H1 (cell line): ENCODE measurements around the gene PPP1R13B. TPM values are rescaled to one million over a fixed set of nuclear protein-coding genes. Genes with fewer than 3 reads are reported as not detected.

Experiments used
- CREB1 ChIP-seq: IDR thresholded peaks from 2 replicates; pipeline ENCODE4 v1.6.1; 2012; ENCODE audit warnings: inconsistent platforms
- MAX ChIP-seq: IDR thresholded peaks from 2 replicates; pipeline ENCODE4 v1.6.1; 2012; ENCODE audit warnings: inconsistent platforms
- NRF1 ChIP-seq: IDR thresholded peaks from 2 replicates; pipeline ENCODE4 v1.6.1; 2011; ENCODE audit warnings: mild to moderate bottlenecking, low read depth, low read length, improper control_type of control experiment
- POU5F1 ChIP-seq: IDR thresholded peaks from 2 replicates; pipeline ENCODE4 v1.6.1; 2011; ENCODE audit warnings: low read depth, mild to moderate bottlenecking, low read length, moderate library complexity
- SRF ChIP-seq: IDR thresholded peaks from 2 replicates; pipeline ENCODE4 v1.6.1; 2011; ENCODE audit warnings: mild to moderate bottlenecking, low read depth, low read length, moderate library complexity
- SUZ12 ChIP-seq: fragments of 200-600 bp; sonication (generic); IDR thresholded peaks from 2 replicates; pipeline ENCODE4 v1.6.1; 2012; ENCODE audit warnings: mild to moderate bottlenecking, inconsistent platforms, low read length, moderate library complexity, mixed read lengths
- TAF7 ChIP-seq: optimal IDR thresholded peaks from 2 replicates; pipeline ENCODE3; 2011; ENCODE audit warnings: low read depth, mild to moderate bottlenecking, inconsistent platforms, low read length, moderate library complexity, borderline replicate concordance
- USF2 ChIP-seq: IDR thresholded peaks from 2 replicates; pipeline ENCODE4 v1.6.1; 2011; ENCODE audit warnings: low read length, improper control_type of control experiment
- polyA plus RNA-seq, 7 experiments: library from polyadenylated mRNA; depleted of rRNA in 3 of 7; stranded (reverse) in 5 of 7; unstranded in 2 of 7; fragments of >200 nt in 5 of 7; fragments of 200-250 nt in 2 of 7; gene quantifications; 1 replicate in 5 of 7; 2 replicates in 1 of 7; 4 replicates in 1 of 7; pipeline versions ENCODE4 v1.2.1 to v1.2.3, GENCODE V29; 2011 to 2013; ENCODE audit warnings: missing spikeins in 2 of 7, mixed read lengths in 2 of 7
- total RNA-seq: library from RNA; stranded (reverse); fragmentation: NEBNext Ultra II Directional; extraction: Animal tissue kit (Norgen Biotek cat#: 25700); gene quantifications from 2 replicates; pipeline ENCODE4 v1.2.1, GENCODE V29; 2021

PPP1R13B gene
- total and polyA plus RNA-seq, 2 of the 8 experiments (the other 6 are each of a cell fraction or from before 2014, with no cell fraction given) = 2.6 to 8.9 TPM

DNA sequence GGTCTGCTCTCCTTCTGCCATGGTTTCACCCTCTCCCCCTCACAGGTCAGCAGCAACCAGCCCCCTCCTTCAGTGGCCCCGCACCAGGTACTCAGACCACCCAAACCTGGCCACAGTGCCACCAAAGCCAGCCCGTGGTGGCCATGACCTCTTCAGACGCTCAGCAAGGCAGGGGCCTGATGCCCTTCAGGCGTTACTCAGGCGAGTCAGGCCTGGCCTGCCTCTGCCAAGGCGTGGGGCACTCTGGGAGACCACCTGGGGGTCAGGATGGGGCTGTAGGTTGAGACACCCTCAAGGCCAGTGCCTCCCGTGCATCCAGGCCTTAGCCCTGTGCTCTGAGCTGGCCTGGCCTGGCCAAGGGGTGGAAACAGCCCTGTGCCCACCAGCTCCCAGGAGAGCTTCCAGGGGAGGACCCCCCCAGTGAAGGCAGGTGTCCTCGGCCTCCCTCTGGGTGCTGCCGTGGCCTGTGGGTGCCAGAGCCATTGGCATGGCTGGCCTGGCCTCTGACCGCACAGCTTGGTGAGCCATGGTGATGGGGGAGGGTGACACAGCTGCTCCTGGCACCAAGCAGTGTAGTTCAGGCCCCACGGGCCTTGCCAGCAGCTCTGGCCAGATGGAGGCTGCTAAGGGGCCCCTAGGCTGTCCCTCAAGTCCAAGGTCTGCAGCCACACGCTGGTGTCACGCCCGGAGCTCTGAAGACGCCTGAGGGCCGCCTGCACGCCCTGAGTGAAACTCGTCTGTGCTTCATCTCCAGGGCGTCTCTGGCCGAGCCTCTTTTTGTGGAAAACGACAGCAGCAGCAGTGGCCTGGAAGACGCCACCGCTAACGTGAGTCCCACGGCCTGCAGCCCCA is 147.2 kb downstream of the PPP1R13B start (continued):
- TF ChIP-seq TAF7 (no peak), USF2 (no peak), POU5F1 (no peak), NRF1 (no peak), SRF (no peak), CREB1 (no peak), MAX (no peak), SUZ12 (no peak)
- TF ChIP-seq, all 59 proteins: peak for 0
